K562 (cell line): ENCODE data around the gene NPEPL1. TPM values are rescaled to one million over a fixed set of nuclear protein-coding genes. Genes with fewer than 3 reads are reported as not detected.

Source experiments
- ATAC-seq: fragments of 200-7000 bp; cut with Tn5 transposase; 3 replicates; pipeline ENCODE4 v1.9.1; 2020; ENCODE audit warnings: moderate library complexity
- BruUV-seq: library from RNA; stranded (reverse); fragments of 400-500 nt; replicated peaks from 2 replicates; lab custom pipeline; 2021; lab: Mats Ljungman, UMichigan
- CTCF ChIA-PET: fragments of 300-600 bp; formaldehyde crosslinking; extraction: SDS; loops from one replicate; lab custom pipeline; 2021; ENCODE audit warnings: low intra/inter-chr PET ratio; lab: Yijun Ruan, JAX
- POLR2A ChIA-PET: fragments of 300-600, 350-650 bp; sonication (Branson Sonifier 250); formaldehyde crosslinking; extraction: SDS; loops from one replicate; lab custom pipeline; 2021; ENCODE audit warnings: antibody characterized with exemption, inconsistent platforms; lab: Yijun Ruan, JAX
- DNase-seq, 4 experiments: peaks; one replicate each; pipeline versions ENCODE4 v3.0.0 to v3.0.0-alpha.2; 2011 to 2018; ENCODE audit warnings: low spot score in 3 of 4, mixed read lengths in 3 of 4; ENCODE audit errors: extremely low read depth in 1 of 4
- FAIRE-seq: peaks from 2 replicates; lab custom pipeline; 2011; peaks lifted over from hg19 to GRCh38; lab: Jason Lieb, UNC
- H2AFZ ChIP-seq: 2 replicates; pipeline ENCODE4 v1.6.0; 2011; ENCODE audit warnings: low read depth, low read length, control low read depth, inconsistent platforms
- H3K27ac ChIP-seq: fragments of 200-600 bp; 3 replicates; pipeline ENCODE4 v1.8.0; 2011; ENCODE audit warnings: low read depth, mild to moderate bottlenecking, control low read depth, inconsistent platforms, low read length, moderate library complexity, mixed read lengths; ENCODE audit errors: extremely low read depth
- H3K27me3 ChIP-seq, 2 experiments: fragments of 300-600 bp in 1 of 2; 2 replicates in 1 of 2; 3 replicates in 1 of 2; pipeline versions ENCODE4 v1.6.0 to v1.8.0; 2011; ENCODE audit warnings: inconsistent platforms in 2 of 2, low read length in 2 of 2, mild to moderate bottlenecking in 1 of 2, mixed read lengths in 1 of 2, moderate library complexity in 1 of 2; ENCODE audit not compliant: control insufficient read depth in 2 of 2, insufficient read depth in 2 of 2
- H3K36me3 ChIP-seq: fragments of 300-600 bp; 3 replicates; pipeline ENCODE4 v1.8.0; 2011; ENCODE audit warnings: mild to moderate bottlenecking, low read length, inconsistent platforms; ENCODE audit not compliant: control insufficient read depth, insufficient read depth
- H3K4me1 ChIP-seq, 2 experiments: fragments of 200-600 bp in 1 of 2; replicated peaks in 1 of 2; 2 replicates in 1 of 2; 3 replicates in 1 of 2; pipeline versions ENCODE4 v1.5.1 to v1.8.0; 2011; ENCODE audit warnings: inconsistent platforms in 2 of 2, low read length in 2 of 2, mild to moderate bottlenecking in 1 of 2, mixed read lengths in 1 of 2, moderate library complexity in 1 of 2; ENCODE audit not compliant: control insufficient read depth in 2 of 2, insufficient read depth in 2 of 2
- H3K4me2 ChIP-seq: 2 replicates; pipeline ENCODE4 v1.6.1; 2011; ENCODE audit warnings: low read length, control low read depth, inconsistent platforms, mixed read lengths; ENCODE audit not compliant: insufficient read depth
- H3K4me3 ChIP-seq: fragments of 200-600 bp; sonication (generic), shearing (Covaris generic); 2 replicates; pipeline ENCODE4 v1.5.1; 2016; ENCODE audit warnings: control low read depth, inconsistent platforms
- H3K79me2 ChIP-seq: fragments of 200-600 bp; 3 replicates; pipeline ENCODE4 v1.8.0; 2011; ENCODE audit warnings: low read length, inconsistent platforms; ENCODE audit not compliant: control insufficient read depth, insufficient read depth
- H3K9ac ChIP-seq, 2 experiments: 2 replicates each; pipeline versions ENCODE4 v1.6.0 to v1.6.1; 2011; ENCODE audit warnings: low read depth in 2 of 2, low read length in 2 of 2, control low read depth in 1 of 2, inconsistent platforms in 1 of 2, mild to moderate bottlenecking in 1 of 2, mixed read lengths in 1 of 2; ENCODE audit not compliant: insufficient read depth in 1 of 2
- H3K9me1 ChIP-seq: one replicate; pipeline ENCODE4 v1.6.0; 2011; ENCODE audit warnings: inconsistent platforms, mild to moderate bottlenecking, low read length, moderate library complexity; ENCODE audit not compliant: control insufficient read depth, insufficient read depth
- H3K9me3 ChIP-seq: replicated peaks from 2 replicates; pipeline ENCODE4 v1.5.1; 2011; ENCODE audit warnings: low read depth, low read length, inconsistent platforms; ENCODE audit not compliant: control insufficient read depth, insufficient read depth
- H4K20me1 ChIP-seq: replicated peaks from 2 replicates; pipeline ENCODE4 v1.6.1; 2011; ENCODE audit warnings: low read length, inconsistent platforms, mixed read lengths; ENCODE audit not compliant: control insufficient read depth, insufficient read depth
- CHD4 ChIP-seq: fragments of 200-600 bp; sonication (generic); IDR thresholded peaks from 3 replicates; pipeline ENCODE4 v1.6.1; 2012; ENCODE audit warnings: low read depth, mild to moderate bottlenecking, mixed read lengths, low read length, inconsistent platforms; ENCODE audit not compliant: insufficient read depth, insufficient replicate concordance, poor library complexity, severe bottlenecking
- CREM ChIP-seq: IDR thresholded peaks from 2 replicates; pipeline ENCODE4 v1.6.1; 2014; ENCODE audit warnings: antibody characterized with exemption, low read depth
- ELF2 ChIP-seq: fragments of 250-450 bp; sonication (Bioruptor Pico); IDR thresholded peaks from 2 replicates; pipeline ENCODE4 v1.5.0; 2021; ENCODE audit warnings: mild to moderate bottlenecking
- EP300 ChIP-seq: IDR thresholded peaks from 2 replicates; pipeline ENCODE4 v1.6.1; 2012; ENCODE audit warnings: low read length, improper control_type of control experiment
- MECOM ChIP-seq: fragments of 250-450 bp; sonication (Bioruptor Pico); IDR thresholded peaks from 2 replicates; pipeline ENCODE4 v1.8.0; 2022; ENCODE audit warnings: inconsistent platforms
- NUFIP1 ChIP-seq: fragments of 450-650 bp; IDR thresholded peaks from 2 replicates; pipeline ENCODE4 v1.6.1; 2018; ENCODE audit not compliant: partially characterized antibody
- RUNX1 ChIP-seq: sonication (generic); IDR thresholded peaks from 2 replicates; pipeline ENCODE4 v1.6.1; 2016; ENCODE audit warnings: antibody characterized with exemption, low read depth
- SREBF2 ChIP-seq: sonication (generic); formaldehyde crosslinking; IDR thresholded peaks from 2 replicates; pipeline ENCODE4 v1.4.0; 2020; ENCODE audit warnings: mild to moderate bottlenecking, missing genetic modification reagents
- ZBED1 ChIP-seq: IDR thresholded peaks from 2 replicates; pipeline ENCODE4 v1.6.1; 2014
- ZNF263 ChIP-seq: sonication (generic); formaldehyde crosslinking; IDR thresholded peaks from 2 replicates; pipeline ENCODE4 v1.8.0; 2022; ENCODE audit warnings: mild to moderate bottlenecking, missing genetic modification reagents, borderline replicate concordance
- WGBS: fragments of 100-300 bp; shearing (Covaris generic); methylation state at CpG from one replicate; pipeline ENCODE4 v1.1.6; 2016; ENCODE audit warnings: low coverage, mixed read lengths; ENCODE audit not compliant: insufficient coverage; ENCODE audit errors: missing lambda C conversion rate; 5-methylcytosine and 5-hydroxymethylcytosine counted together
- in situ Hi-C: fragments of 300-500 bp; cut with MboI; formaldehyde crosslinking; loops from 4 replicates; pipeline ENCODE4 v1.15.0; 2018; ENCODE audit warnings: inconsistent platforms, mixed read lengths
- intact Hi-C: fragments of 100-400 bp; cut with micrococcal nuclease; formaldehyde crosslinking; loops from 2 replicates; pipeline ENCODE4 v1.14.2; 2022
- polyA plus RNA-seq, 8 experiments: library from polyadenylated mRNA; depleted of rRNA in 4 of 8; stranded (reverse) in 5 of 8; unstranded in 3 of 8; fragments of >200 nt; fragmentation: Nextera tagmentation in 2 of 8; fragmentation: Illumina TruSeq in 1 of 8; extraction: Ambion mirVana in 2 of 8; extraction: Trizol in 1 of 8; gene quantifications; 2 replicates each; pipeline versions ENCODE4 v1.2.1 to v1.2.3, GENCODE V29; 2011 to 2014; ENCODE audit warnings: inconsistent platforms in 1 of 8, missing spikeins in 1 of 8
- total RNA-seq, 7 experiments: library from RNA; depleted of rRNA in 6 of 7; stranded (reverse); fragments of >200 nt in 6 of 7; fragmentation: Illumina TruSeq in 2 of 7; extraction: Trizol in 2 of 7; gene quantifications; 2 replicates each; pipeline versions ENCODE4 v1.2.1 to v1.2.3, GENCODE V29; 2011 to 2021; ENCODE audit warnings: low replicate concordance in 1 of 7
- TF ChIP-seq, protein P1 (sequence below): sonication (generic); formaldehyde crosslinking; IDR thresholded peaks from 2 replicates; pipeline ENCODE4 v1.8.0; 2022; ENCODE audit warnings: mild to moderate bottlenecking, missing genetic modification reagents
- TF ChIP-seq, protein P2 (sequence below): fragments of 450-650 bp; IDR thresholded peaks from 2 replicates; pipeline ENCODE4 v1.7.1; 2018; ENCODE audit warnings: mild to moderate bottlenecking, low read depth; ENCODE audit not compliant: partially characterized antibody

The NPEPL1 gene
- total and polyA plus RNA-seq, 9 of the 15 experiments (the other 6 are each of a cell fraction or from before 2014, with no cell fraction given) = 0.04 to 5.6 (median 0.94) TPM

DNA sequence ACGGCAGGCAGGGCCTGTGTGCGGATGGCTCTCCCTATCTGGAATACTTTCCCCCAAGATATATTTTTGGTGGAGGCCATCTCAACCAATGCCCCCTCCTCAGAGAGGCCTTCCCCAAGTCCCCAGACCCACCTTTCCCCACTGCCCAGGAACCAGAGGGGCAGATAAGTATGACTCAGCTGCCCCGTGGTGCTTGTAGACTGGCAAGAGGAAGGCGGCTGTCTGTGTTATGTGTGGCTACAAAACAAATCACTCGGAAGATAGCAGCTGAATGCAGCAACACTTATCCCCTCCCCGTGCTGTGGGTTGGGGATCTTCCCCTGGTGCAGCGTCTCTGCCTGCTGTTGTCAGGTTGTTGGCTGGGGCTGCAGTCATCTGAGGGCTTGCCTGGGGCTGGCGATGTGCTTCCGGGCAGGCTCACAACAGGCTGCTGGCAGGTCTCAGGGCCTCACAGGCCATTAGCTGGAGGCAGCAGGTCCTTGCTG, 7.1 kb downstream of the NPEPL1 start (continued):
- no peak for TF ChIP-seq CHD4

DNA sequence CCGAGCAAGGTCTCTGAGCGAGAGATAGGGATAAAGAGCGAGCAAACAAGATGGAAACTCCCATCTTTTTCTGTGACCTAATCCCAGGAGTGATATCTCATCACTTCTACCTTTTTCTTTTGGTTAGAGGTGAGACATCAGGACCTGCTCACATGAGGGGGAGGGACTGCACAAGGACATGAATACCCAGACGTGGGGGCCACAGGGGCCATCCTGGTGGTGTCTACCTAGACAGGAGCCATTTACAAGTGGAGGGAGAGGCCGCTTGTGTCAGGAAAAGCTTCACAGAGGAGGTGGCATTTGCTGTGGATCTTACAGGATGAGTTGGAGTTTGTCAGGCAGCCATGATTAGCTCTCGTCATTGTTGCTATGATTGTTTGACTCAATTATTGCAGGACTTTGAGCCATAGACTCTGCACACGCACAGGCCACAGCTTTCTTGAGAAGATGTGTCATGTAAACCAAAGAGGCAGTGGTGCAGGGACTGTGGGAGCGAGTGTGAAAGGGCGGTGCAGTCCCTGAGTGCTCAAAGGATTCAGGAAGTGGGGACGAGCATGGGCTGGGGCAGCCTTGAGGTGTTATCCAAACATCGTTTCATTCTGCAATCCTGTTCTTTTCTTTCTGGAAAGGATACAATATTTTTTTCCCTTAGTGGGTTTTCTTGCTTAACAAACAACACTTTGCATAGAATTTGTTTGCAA, 7.7 kb downstream of the NPEPL1 start:
- H3K36me3 ChIP-seq = no peaks in the 10 kb centered on the region; the same call in 2 of the 3 replicates
- H3K27ac ChIP-seq = no peak overlapping the region
- peaks cover 3 to 31% of the 10 kb centered on the region in 2 experiments; a peak in 3 of 5 replicates for H3K4me1 ChIP-seq
- WGBS = 47% methylated on average over 11 of the region's 11 CpGs
- ChIA-PET CTCF (no interaction called here), POLR2A (interaction anchor here (0.5 to 1.5 kb wide), 3 partner anchors 13 to 242 kb away, joined by 3 to 4 read pairs (median 3); no protein-coding TSS in a partner anchor)
- BruUV-seq = no TSS peak
- H3K4me2 ChIP-seq = no peak overlapping the region
- H2AFZ ChIP-seq = no peak overlapping the region
- no peak for ATAC-seq
- peak overlapping the region in 1 of 2 experiments; percentile 26; a peak in 1 of 4 replicates for H3K9ac ChIP-seq
- DNase-seq = no peak
- no peaks in the 10 kb centered on the region for H3K27me3 ChIP-seq
- no peak for FAIRE-seq
- H3K9me1 ChIP-seq = peaks cover 6% of the 10 kb centered on the region
- intact Hi-C loops (no loop called here), in situ Hi-C loops (no loop called here)
- no peaks in the 10 kb centered on the region for H3K79me2 ChIP-seq
- H3K4me3 ChIP-seq = no peak overlapping the region
- H3K9me3 ChIP-seq = no peaks in the 10 kb centered on the region
- no peaks in the 10 kb centered on the region for H4K20me1 ChIP-seq
- no peak for TF ChIP-seq MECOM (CRISPR knock-in tag)
- TF ChIP-seq, protein P1, sequence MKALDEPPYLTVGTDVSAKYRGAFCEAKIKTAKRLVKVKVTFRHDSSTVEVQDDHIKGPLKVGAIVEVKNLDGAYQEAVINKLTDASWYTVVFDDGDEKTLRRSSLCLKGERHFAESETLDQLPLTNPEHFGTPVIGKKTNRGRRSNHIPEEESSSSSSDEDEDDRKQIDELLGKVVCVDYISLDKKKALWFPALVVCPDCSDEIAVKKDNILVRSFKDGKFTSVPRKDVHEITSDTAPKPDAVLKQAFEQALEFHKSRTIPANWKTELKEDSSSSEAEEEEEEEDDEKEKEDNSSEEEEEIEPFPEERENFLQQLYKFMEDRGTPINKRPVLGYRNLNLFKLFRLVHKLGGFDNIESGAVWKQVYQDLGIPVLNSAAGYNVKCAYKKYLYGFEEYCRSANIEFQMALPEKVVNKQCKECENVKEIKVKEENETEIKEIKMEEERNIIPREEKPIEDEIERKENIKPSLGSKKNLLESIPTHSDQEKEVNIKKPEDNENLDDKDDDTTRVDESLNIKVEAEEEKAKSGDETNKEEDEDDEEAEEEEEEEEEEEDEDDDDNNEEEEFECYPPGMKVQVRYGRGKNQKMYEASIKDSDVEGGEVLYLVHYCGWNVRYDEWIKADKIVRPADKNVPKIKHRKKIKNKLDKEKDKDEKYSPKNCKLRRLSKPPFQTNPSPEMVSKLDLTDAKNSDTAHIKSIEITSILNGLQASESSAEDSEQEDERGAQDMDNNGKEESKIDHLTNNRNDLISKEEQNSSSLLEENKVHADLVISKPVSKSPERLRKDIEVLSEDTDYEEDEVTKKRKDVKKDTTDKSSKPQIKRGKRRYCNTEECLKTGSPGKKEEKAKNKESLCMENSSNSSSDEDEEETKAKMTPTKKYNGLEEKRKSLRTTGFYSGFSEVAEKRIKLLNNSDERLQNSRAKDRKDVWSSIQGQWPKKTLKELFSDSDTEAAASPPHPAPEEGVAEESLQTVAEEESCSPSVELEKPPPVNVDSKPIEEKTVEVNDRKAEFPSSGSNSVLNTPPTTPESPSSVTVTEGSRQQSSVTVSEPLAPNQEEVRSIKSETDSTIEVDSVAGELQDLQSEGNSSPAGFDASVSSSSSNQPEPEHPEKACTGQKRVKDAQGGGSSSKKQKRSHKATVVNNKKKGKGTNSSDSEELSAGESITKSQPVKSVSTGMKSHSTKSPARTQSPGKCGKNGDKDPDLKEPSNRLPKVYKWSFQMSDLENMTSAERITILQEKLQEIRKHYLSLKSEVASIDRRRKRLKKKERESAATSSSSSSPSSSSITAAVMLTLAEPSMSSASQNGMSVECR = no peak
- no peak for TF ChIP-seq SREBF2 (CRISPR knock-in tag)
- no peak for TF ChIP-seq ZNF263 (CRISPR knock-in tag)
- TF ChIP-seq NUFIP1 = no peak
- no peak for TF ChIP-seq RUNX1
- no peak for TF ChIP-seq EP300
- TF ChIP-seq ELF2 (CRISPR knock-in tag) = no peak
- TF ChIP-seq, protein P2, sequence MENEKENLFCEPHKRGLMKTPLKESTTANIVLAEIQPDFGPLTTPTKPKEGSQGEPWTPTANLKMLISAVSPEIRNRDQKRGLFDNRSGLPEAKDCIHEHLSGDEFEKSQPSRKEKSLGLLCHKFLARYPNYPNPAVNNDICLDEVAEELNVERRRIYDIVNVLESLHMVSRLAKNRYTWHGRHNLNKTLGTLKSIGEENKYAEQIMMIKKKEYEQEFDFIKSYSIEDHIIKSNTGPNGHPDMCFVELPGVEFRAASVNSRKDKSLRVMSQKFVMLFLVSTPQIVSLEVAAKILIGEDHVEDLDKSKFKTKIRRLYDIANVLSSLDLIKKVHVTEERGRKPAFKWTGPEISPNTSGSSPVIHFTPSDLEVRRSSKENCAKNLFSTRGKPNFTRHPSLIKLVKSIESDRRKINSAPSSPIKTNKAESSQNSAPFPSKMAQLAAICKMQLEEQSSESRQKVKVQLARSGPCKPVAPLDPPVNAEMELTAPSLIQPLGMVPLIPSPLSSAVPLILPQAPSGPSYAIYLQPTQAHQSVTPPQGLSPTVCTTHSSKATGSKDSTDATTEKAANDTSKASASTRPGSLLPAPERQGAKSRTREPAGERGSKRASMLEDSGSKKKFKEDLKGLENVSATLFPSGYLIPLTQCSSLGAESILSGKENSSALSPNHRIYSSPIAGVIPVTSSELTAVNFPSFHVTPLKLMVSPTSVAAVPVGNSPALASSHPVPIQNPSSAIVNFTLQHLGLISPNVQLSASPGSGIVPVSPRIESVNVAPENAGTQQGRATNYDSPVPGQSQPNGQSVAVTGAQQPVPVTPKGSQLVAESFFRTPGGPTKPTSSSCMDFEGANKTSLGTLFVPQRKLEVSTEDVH = no peak
- TF ChIP-seq CREM = no peak
- TF ChIP-seq ZBED1 = no peak
